Activated T-cell treated with anti-CD3 and anti-CD28 coated beads, Interleukin-2, amount 50 U/mL, for 72 hours (primary cell): ENCODE measurements around the gene PKP4. TPM values are rescaled to one million over a fixed set of nuclear protein-coding genes. Genes with fewer than 3 reads are reported as not detected.
"Not testable (repeated sequence)": the region's sequence is repeated elsewhere in the genome, so short reads cannot be mapped to it uniquely, and the experiment has no call there.

Experiments used
- ATAC-seq, 2 donors: fragments of 150-1000 bp; cut with Tn5 transposase; replicated peaks in 1 of 2; 2 replicates each; pipeline ENCODE4 v1.10.0; 2021; ENCODE audit warnings: moderate library complexity in 2 of 2, mild to moderate bottlenecking in 1 of 2
- DNase-seq, 2 donors: peaks; one replicate each; pipeline ENCODE4 v3.0.0; 2021 to 2022; ENCODE audit warnings: mixed read lengths in 1 of 2
- H3K27ac Mint-ChIP-seq: one replicate; pipeline ENCODE4 v1.8.0; 2022; ENCODE audit warnings: mild to moderate bottlenecking, moderate library complexity, mixed read lengths
- H3K27me3 Mint-ChIP-seq: one replicate; pipeline ENCODE4 v1.8.0; 2022; ENCODE audit warnings: low read depth, mixed read lengths
- H3K36me3 Mint-ChIP-seq, 2 donors: one replicate each; pipeline ENCODE4 v1.8.0; 2022; ENCODE audit warnings: mixed read lengths in 2 of 2, mild to moderate bottlenecking in 1 of 2; ENCODE audit not compliant: insufficient read depth in 2 of 2
- H3K4me1 Mint-ChIP-seq: one replicate; pipeline ENCODE4 v1.8.0; 2022; ENCODE audit warnings: low read depth, mixed read lengths
- H3K4me3 Mint-ChIP-seq, 2 donors: one replicate each; pipeline ENCODE4 v1.8.0; 2022; ENCODE audit warnings: mild to moderate bottlenecking in 2 of 2, mixed read lengths in 2 of 2, moderate library complexity in 2 of 2
- H3K9me3 Mint-ChIP-seq, 2 donors: one replicate each; pipeline ENCODE4 v1.8.0; 2022; ENCODE audit warnings: mixed read lengths in 2 of 2
- total RNA-seq, 2 donors: library from RNA; stranded (reverse); gene quantifications; one replicate each; pipeline ENCODE4 v1.2.3, GENCODE V29; 2022

PKP4 gene
- total RNA-seq, result 10 to 100 TPM; 36.0 to 41.3 TPM

- peak; percentile 94 for ATAC-seq
- Mint-ChIP-seq H3K4me1 (peaks cover 31% of the 10 kb centered on the region), H3K36me3 (peaks cover 2 to 4% of the 10 kb centered on the region in 2 donors), H3K9me3 (no peaks in the 10 kb centered on the region), H3K27me3 (peaks cover 15% of the 10 kb centered on the region), H3K4me3 (peak within 1 kb of the TSS; percentile 92), H3K27ac (peak within 1 kb of the TSS; percentile 86)
- DNase-seq, result peak; percentile 91 to 92
Measured at GRCh38 chr2:158456309-158457066, at the start of gene PKP4, which contains the start of gene CCDC148. TSS of gene PKP4 (plus strand) at chr2:158456952. CDS start at chr2:158533185, 76,233 bp downstream. TSS of gene CCDC148 (minus strand) at chr2:158456753. CDS start at chr2:158456439, 314 bp downstream.

- H3K4me3 Mint-ChIP-seq, result no peak overlapping the region
- no peak overlapping the region for H3K27ac Mint-ChIP-seq
- H3K9me3 Mint-ChIP-seq, result peaks cover 6 to 9% of the 10 kb centered on the region in 2 donors
- ATAC-seq, result no peak
- DNase-seq, result no peak
- peaks cover 25% of the 10 kb centered on the region for H3K27me3 Mint-ChIP-seq
- H3K4me1 Mint-ChIP-seq, result no peaks in the 10 kb centered on the region
- H3K36me3 Mint-ChIP-seq, result peaks cover 5 to 6% of the 10 kb centered on the region in 2 donors
Measured at GRCh38 chr2:158407031-158407430, 49.7 kb upstream of the PKP4 start.

GRCh38 chr2:158410132-158410531, 46.6 kb upstream of the PKP4 start:
- Mint-ChIP-seq H3K27me3 (peaks cover 13% of the 10 kb centered on the region), H3K4me1 (no peaks in the 10 kb centered on the region), H3K9me3 (peaks cover 6 to 9% of the 10 kb centered on the region in 2 donors), H3K4me3 (no peak overlapping the region), H3K27ac (no peak overlapping the region), H3K36me3 (peaks cover 5 to 6% of the 10 kb centered on the region in 2 donors)
- DNase-seq, result no peak
- no peak for ATAC-seq

GRCh38 chr2:158411748-158412147, 45.0 kb upstream of the PKP4 start:
- H3K4me3 Mint-ChIP-seq, result no peak overlapping the region
- H3K36me3 Mint-ChIP-seq, result peaks cover 5 to 8% of the 10 kb centered on the region in 2 donors
- DNase-seq (no peak), ATAC-seq (no peak)
- peaks cover 5% of the 10 kb centered on the region for H3K27me3 Mint-ChIP-seq
- H3K9me3 Mint-ChIP-seq, result peaks cover 6 to 14% of the 10 kb centered on the region in 2 donors
- H3K27ac Mint-ChIP-seq, result no peak overlapping the region
- no peaks in the 10 kb centered on the region for H3K4me1 Mint-ChIP-seq

DNA sequence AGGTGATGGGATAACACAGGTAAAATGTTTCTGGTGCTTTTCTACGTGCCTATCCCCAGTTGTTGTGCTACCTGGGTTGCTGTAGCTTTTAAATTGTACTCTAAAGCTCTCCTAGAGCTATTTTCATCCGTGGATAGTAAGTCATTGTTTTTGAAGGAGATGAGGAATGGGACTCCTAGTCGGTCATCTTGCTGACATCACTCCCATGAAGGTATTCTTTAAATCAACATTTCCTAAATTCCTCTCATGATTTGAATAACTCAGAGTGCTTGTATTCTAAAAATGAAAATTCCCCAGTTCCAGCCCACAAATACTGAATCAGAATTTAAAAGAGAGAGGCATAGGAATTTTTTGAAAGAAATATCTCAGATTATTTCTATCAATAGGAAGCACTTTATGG, 44.5 kb upstream of the PKP4 start:
- ATAC-seq (no peak), DNase-seq (no peak)
- no peak overlapping the region for H3K4me3 Mint-ChIP-seq
- peaks cover 5 to 8% of the 10 kb centered on the region in 2 donors for H3K36me3 Mint-ChIP-seq
- peaks cover under 1% of the 10 kb centered on the region for H3K27me3 Mint-ChIP-seq
- H3K4me1 Mint-ChIP-seq, result no peaks in the 10 kb centered on the region
- peaks cover 6 to 14% of the 10 kb centered on the region in 2 donors for H3K9me3 Mint-ChIP-seq
- no peak overlapping the region for H3K27ac Mint-ChIP-seq

- H3K4me3 Mint-ChIP-seq, result no peak overlapping the region
- no peak overlapping the region for H3K27ac Mint-ChIP-seq
- peaks cover 8 to 14% of the 10 kb centered on the region in 2 donors for H3K9me3 Mint-ChIP-seq
- H3K27me3 Mint-ChIP-seq, result no peaks in the 10 kb centered on the region
- H3K36me3 Mint-ChIP-seq, result peaks cover 5 to 8% of the 10 kb centered on the region in 2 donors
- DNase-seq (no peak), ATAC-seq (no peak)
- H3K4me1 Mint-ChIP-seq, result no peaks in the 10 kb centered on the region
Measured at GRCh38 chr2:158413581-158413980, 43.2 kb upstream of the PKP4 start.

GRCh38 chr2:158414538-158414937, 42.2 kb upstream of the PKP4 start:
- Mint-ChIP-seq H3K4me1 (no peaks in the 10 kb centered on the region), H3K4me3 (no peak overlapping the region), H3K36me3 (peaks cover 5 to 8% of the 10 kb centered on the region in 2 donors), H3K27me3 (no peaks in the 10 kb centered on the region), H3K27ac (no peak overlapping the region), H3K9me3 (peaks cover 8 to 14% of the 10 kb centered on the region in 2 donors)
- DNase-seq (no peak), ATAC-seq (no peak)

DNA sequence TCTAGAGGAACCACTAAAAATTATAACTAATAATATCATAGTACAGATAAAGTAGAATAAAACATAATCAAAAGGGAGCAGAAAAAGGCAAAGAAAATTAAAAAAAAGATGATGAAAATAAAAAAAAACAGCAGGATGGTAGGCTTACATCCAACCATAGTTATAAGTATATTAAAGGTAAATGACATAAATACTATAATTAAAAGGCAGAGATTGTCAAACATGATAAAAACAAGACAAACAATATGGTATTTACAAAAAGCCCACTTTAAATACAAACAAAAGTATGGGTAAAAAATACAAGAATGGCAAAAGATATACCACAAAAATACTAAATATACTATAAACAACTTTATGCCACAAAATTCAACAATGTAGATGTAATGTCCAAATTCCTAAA, 24.6 kb upstream of the PKP4 start:
- Mint-ChIP-seq H3K4me3 (no peak overlapping the region), H3K27ac (no peak overlapping the region), H3K27me3 (peaks cover 5% of the 10 kb centered on the region), H3K4me1 (no peaks in the 10 kb centered on the region), H3K9me3 (peaks cover 9 to 14% of the 10 kb centered on the region in 2 donors), H3K36me3 (peaks cover 6% of the 10 kb centered on the region in 2 donors)
- ATAC-seq (no peak), DNase-seq (no peak)

DNA sequence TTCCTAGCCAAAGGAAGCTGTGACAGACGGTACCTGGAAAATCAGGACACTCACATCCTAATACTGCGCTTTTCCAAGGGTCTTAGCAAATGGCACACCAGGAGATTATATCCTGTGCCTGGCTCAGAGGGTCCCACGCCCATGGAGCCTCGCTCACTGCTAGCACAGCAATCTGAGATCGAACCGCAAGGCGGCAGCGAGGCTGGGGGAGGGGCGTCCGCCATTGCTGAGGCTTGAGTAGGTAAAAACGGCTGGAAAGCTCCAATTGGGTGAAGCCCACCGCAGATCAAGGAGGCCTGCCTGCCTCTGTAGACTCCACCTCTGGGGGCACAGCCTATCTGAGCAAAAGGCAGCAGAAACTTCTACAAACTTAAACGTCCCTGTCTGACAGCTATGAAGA, 23.0 kb upstream of the PKP4 start:
- not testable (repeated sequence) for H3K4me1 Mint-ChIP-seq, H3K9me3 Mint-ChIP-seq

GRCh38 chr2:158439062-158439461, 17.7 kb upstream of the PKP4 start:
- H3K9me3 Mint-ChIP-seq, H3K36me3 Mint-ChIP-seq, H3K4me1 Mint-ChIP-seq, H3K4me3 Mint-ChIP-seq, H3K27ac Mint-ChIP-seq, DNase-seq, ATAC-seq: not testable (repeated sequence)
- H3K27me3 Mint-ChIP-seq, result peaks cover 12% of the 10 kb centered on the region

More for the DNA sequence above, 23.0 kb upstream of the PKP4 start:
- not testable (repeated sequence) for H3K36me3 Mint-ChIP-seq, ATAC-seq, H3K27me3 Mint-ChIP-seq, H3K27ac Mint-ChIP-seq, DNase-seq, H3K4me3 Mint-ChIP-seq

- peaks cover 2 to 3% of the 10 kb centered on the region in 2 donors for H3K9me3 Mint-ChIP-seq
- H3K4me1 Mint-ChIP-seq, result no peaks in the 10 kb centered on the region
- DNase-seq (no peak), ATAC-seq (no peak)
- H3K36me3 Mint-ChIP-seq, result no peaks in the 10 kb centered on the region
- peaks cover 7% of the 10 kb centered on the region for H3K27me3 Mint-ChIP-seq
- H3K27ac Mint-ChIP-seq, result no peak overlapping the region
- no peak overlapping the region for H3K4me3 Mint-ChIP-seq
Measured at GRCh38 chr2:158443606-158444005, 13.1 kb upstream of the PKP4 start.

DNA sequence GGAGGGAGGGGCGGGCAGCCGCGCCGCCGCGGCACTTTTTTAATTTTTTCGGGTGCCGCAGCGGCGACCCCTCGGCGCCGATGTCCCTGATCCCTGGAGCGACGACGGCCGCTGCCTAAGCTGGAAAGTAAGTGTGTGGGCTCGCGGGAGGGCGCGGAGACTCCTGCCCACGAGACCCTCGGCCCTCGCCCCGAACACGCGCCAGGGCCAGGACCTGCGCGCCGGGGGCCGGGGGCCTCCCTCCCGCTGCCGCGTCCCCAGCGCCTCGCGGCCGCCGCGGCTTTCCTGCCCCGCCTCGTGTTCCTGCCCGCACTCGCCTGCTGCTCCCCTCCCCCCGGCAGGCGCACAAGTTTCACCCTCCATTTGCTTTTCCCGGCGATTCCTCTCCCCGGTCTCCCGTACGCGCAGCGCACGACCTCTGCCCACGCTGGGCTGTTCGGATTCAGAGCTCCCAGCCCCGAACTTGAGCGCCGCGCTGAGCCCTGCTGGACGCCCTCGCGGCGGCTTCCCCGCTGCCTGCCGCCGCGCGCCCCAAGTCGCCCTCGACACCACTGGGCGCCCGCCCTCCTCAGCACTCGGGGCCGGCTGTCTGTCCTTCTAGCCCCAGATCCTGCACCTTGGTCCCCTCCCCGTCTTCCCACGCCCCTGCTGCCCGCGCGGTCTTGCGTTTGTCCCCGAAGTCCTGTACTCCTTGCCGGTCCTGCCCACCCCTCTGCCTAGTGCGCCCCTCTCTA, 507 bp downstream of the PKP4 start:
- peaks cover 15% of the 10 kb centered on the region for H3K27me3 Mint-ChIP-seq
- no peaks in the 10 kb centered on the region for H3K9me3 Mint-ChIP-seq
- peak overlapping the region; percentile 86 for H3K27ac Mint-ChIP-seq
- H3K4me3 Mint-ChIP-seq, result peak overlapping the region; percentile 92
- H3K4me1 Mint-ChIP-seq, result peaks cover 31% of the 10 kb centered on the region
- ATAC-seq (peak; percentile 52 to 55), DNase-seq (peak; percentile 66)
- peaks cover 2 to 4% of the 10 kb centered on the region in 2 donors for H3K36me3 Mint-ChIP-seq
